Transverse colon (tissue), 4 donors: Measurements from ENCODE around the gene FIZ1. TPM values are rescaled to one million over a fixed set of nuclear protein-coding genes. Genes with fewer than 3 reads are reported as not detected.
"Not testable (repeated sequence)": the region's sequence is repeated elsewhere in the genome, so short reads cannot be mapped to it uniquely, and the experiment has no call there.

Source experiments
- DNase-seq: peaks from one replicate; pipeline ENCODE4 v3.0.0-alpha.2; 2019
- H3K27ac ChIP-seq, 4 donors: fragments of 200-600 bp; sonication (generic); 2 replicates each; pipeline ENCODE4 v1.5.1; 2016 to 2018; ENCODE audit warnings: inconsistent platforms in 4 of 4
- H3K27me3 ChIP-seq: fragments of 200-600 bp; sonication (generic); 2 replicates; pipeline ENCODE4 v1.5.1; 2017; ENCODE audit warnings: inconsistent platforms
- H3K36me3 ChIP-seq, 4 donors: fragments of 200-600 bp; sonication (generic); 2 replicates each; pipeline ENCODE4 v1.5.1; 2017 to 2019; ENCODE audit warnings: inconsistent platforms in 4 of 4
- H3K4me1 ChIP-seq, 4 donors: fragments of 200-600 bp; sonication (generic); 2 replicates each; pipeline ENCODE4 v1.5.1; 2017 to 2020; ENCODE audit warnings: inconsistent platforms in 4 of 4
- H3K4me3 ChIP-seq, 4 donors: fragments of 200-600 bp; sonication (generic); 1 replicate in 1 of 4; 2 replicates in 3 of 4; pipeline versions ENCODE4 v1.5.1 to v1.6.1; 2017 to 2019; ENCODE audit warnings: inconsistent platforms in 4 of 4
- H3K9me3 ChIP-seq, 2 donors: fragments of 200-600 bp; sonication (generic); 2 replicates each; pipeline ENCODE4 v1.5.1; 2017 to 2019; ENCODE audit warnings: inconsistent platforms in 2 of 2
- CTCF ChIP-seq, 5 experiments: fragments of 200-600 bp in 3 of 5; fragments of 450-650 bp in 2 of 5; sonication (generic) in 3 of 5; IDR thresholded peaks; 1 replicate in 2 of 5; 2 replicates in 3 of 5; pipeline ENCODE4 v1.5.1; 2016 to 2017; ENCODE audit warnings: antibody characterized with exemption in 5 of 5, inconsistent platforms in 3 of 5, mild to moderate bottlenecking in 2 of 5, moderate library complexity in 1 of 5
- EP300 ChIP-seq: sonication (generic); formaldehyde crosslinking; IDR thresholded peaks from one replicate; pipeline ENCODE4 v1.6.1; 2017; ENCODE audit warnings: antibody characterized with exemption, low read depth
- POLR2A ChIP-seq: fragments of 450-650 bp; IDR thresholded peaks from one replicate; pipeline ENCODE4 v1.6.1; 2016; ENCODE audit warnings: antibody characterized with exemption, mild to moderate bottlenecking, moderate library complexity
- POLR2AphosphoS5 ChIP-seq, 3 donors: sonication (generic); formaldehyde crosslinking; IDR thresholded peaks; one replicate each; pipeline ENCODE4 v1.6.1; 2016; ENCODE audit warnings: antibody characterized with exemption in 3 of 3
- WGBS, 2 donors: methylation state at CpG; one replicate each; pipeline ENCODE4 v1.1.5; 2018; ENCODE audit warnings: low coverage in 1 of 2; 5-methylcytosine and 5-hydroxymethylcytosine counted together
- in situ Hi-C, 4 donors: fragments of 200-750 bp; cut with MboI; loops; one replicate each; pipeline versions ENCODE4 v1.15.0 to v1.15.1; 2017; ENCODE audit warnings: low sequenced_read_pairs in 3 of 4, low pct_ligation_motif_present in 1 of 4, low pct_unique_long_range_greater_than_20kb in 1 of 4
- intact Hi-C: fragments of 100-400 bp; cut with DNase I; formaldehyde crosslinking; loops from one replicate; pipeline ENCODE4 v1.15.1; 2023; ENCODE audit warnings: low total_unique reads
- total RNA-seq, 4 donors: library from RNA; depleted of rRNA; stranded (reverse); fragments of >200 nt; gene quantifications; one replicate each; pipeline ENCODE4 v1.1.0, GENCODE V29; 2016

Gene FIZ1
- total RNA-seq, 4 donors from 2014 or later, result 8.5 to 137 (median 18.3) TPM

GRCh38 chr19:55576746-55577145, 22.6 kb downstream of the FIZ1 start:
- in situ Hi-C loops, result no loop called here
- intact Hi-C loops, result no loop called here
- no peak for TF ChIP-seq POLR2A
- no peak for TF ChIP-seq EP300
- no peak for TF ChIP-seq CTCF (IDR thresholded peaks at IDR 0.05)
- no peak for TF ChIP-seq POLR2AphosphoS5 (IDR thresholded peaks at IDR 0.05)
- Histone ChIP-seq H3K4me1 (peaks cover 0 to 18% (median 15%) of the 10 kb centered on the region in 4 donors), H3K27ac (no peak overlapping the region), H3K36me3 (peaks cover 0 to 6% (median 0%) of the 10 kb centered on the region in 4 donors), H3K4me3 (no peak overlapping the region), H3K9me3 (no peaks in the 10 kb centered on the region), H3K27me3 (no peaks in the 10 kb centered on the region)
- no peak for DNase-seq
- 88 to 92% methylated on average over 4 to 5 of the region's 5 CpGs for WGBS, 2 donors

DNA sequence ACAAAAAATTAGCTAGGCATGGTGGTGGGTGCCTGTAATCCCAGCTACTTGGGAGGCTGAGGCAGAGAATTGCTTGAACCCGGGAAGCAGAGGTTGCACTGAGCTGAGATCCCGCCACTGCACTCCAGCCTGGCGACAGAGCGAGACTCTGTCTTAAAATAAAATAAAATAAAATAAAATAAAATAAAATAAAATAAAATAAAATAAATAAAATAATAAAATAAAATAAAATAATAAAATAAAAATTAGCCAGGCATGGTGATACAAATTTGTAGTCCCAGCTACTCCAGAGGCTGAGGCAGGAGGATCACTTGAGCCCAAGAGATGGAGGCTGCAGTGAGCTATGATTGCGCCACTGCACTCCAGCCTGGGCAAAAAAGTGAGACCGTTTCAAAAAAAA, 25.4 kb downstream of the FIZ1 start:
- DNase-seq, H3K9me3 ChIP-seq, H3K36me3 ChIP-seq, H3K27ac ChIP-seq, intact Hi-C loops, H3K27me3 ChIP-seq, H3K4me3 ChIP-seq, H3K4me1 ChIP-seq, in situ Hi-C loops: not testable (repeated sequence)
- WGBS, 2 donors, result 66 to 85% methylated on average over 2 to 6 of the region's 6 CpGs

DNA sequence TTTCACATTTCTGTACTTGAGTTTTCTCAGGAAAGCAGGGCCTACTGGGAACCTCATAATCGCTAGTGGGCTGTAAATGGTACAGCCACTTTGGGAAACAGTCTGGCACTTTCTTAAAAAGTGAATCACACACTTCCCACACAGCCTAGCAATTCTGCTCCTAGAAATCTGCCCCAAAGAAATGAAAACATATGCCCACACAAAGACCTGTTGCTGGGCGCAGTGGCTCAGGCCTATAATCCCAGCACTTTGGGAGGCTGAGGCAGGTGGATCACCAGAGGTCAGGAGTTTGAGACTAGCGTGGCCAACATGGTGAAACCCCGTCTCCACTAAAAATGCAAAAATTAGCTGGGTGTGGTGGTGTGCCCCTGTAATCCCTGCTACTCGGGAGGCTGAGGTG, 29.8 kb downstream of the FIZ1 start:
- H3K4me1 ChIP-seq, DNase-seq, in situ Hi-C loops, H3K36me3 ChIP-seq, H3K9me3 ChIP-seq, H3K4me3 ChIP-seq, H3K27ac ChIP-seq, intact Hi-C loops: not testable (repeated sequence)
- peaks cover 12% of the 10 kb centered on the region for H3K27me3 ChIP-seq
- 50 to 88% methylated on average over 1 to 5 of the region's 5 CpGs for WGBS, 2 donors

DNA sequence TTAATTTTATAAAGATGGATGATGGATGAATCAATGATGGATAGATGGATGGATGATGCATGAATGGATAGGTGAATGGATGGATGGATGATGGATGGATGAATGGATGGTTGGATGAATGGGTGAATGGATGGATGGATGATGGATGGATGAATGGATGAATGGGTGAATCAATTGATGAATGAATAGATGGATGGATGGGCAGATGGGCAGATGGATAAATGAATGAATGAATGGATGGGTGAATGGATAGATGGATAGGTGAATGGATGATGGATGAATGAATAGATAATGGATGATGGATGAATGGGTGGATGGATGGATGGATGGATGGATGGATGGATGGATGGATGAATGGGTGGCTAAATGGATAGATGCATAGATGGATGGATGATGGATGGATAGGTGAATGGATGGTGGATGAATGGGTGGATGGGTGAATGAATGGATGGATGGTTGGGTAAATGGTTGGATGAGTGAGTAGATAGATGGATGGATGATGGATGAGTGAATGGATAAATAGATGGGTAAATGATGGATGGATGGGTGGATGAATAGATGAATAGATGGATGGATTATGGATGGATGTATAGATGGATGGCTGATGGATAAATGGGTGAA, 31.5 kb downstream of the FIZ1 start:
- no peak for DNase-seq
- Histone ChIP-seq H3K9me3 (no peaks in the 10 kb centered on the region), H3K4me3 (no peak overlapping the region), H3K36me3 (no peaks in the 10 kb centered on the region), H3K27ac (no peak overlapping the region), H3K27me3 (peaks cover 17% of the 10 kb centered on the region), H3K4me1 (peaks cover 0 to 14% (median 8%) of the 10 kb centered on the region in 4 donors)
- intact Hi-C loops, result no loop called here
- TF ChIP-seq EP300 (no peak), POLR2AphosphoS5 (IDR thresholded peaks at IDR 0.05) (no peak), POLR2A (no peak), CTCF (IDR thresholded peaks at IDR 0.05) (no peak)
- in situ Hi-C loops, result no loop called here

DNA sequence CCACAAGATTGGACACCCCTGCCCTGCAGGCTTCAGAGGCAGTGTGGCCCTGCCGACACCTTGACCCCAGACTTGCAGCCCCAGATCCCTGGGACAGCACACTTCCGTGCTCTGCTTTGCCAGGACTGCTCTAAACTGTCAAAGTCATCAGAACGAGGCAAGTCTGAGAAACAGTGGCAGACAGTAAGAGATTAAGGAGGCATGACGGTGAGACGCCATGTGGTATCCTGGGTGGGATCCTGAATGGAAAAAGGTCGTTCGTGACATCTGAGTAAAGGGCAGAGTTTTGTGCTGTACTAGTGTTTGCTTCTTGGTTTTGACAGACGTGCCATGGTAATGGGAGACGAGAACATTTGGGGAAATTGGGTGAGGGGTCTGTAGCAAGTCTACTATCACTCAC, 32.5 kb downstream of the FIZ1 start:
- no peak for DNase-seq
- peaks cover 0 to 14% (median 8%) of the 10 kb centered on the region in 4 donors for H3K4me1 ChIP-seq
- no peaks in the 10 kb centered on the region for H3K9me3 ChIP-seq
- intact Hi-C loops (no loop called here), in situ Hi-C loops (no loop called here)
- TF ChIP-seq CTCF (IDR thresholded peaks at IDR 0.05), result no peak
- no peak for TF ChIP-seq EP300
- TF ChIP-seq POLR2A, result no peak
- no peak for TF ChIP-seq POLR2AphosphoS5 (IDR thresholded peaks at IDR 0.05)
- no peaks in the 10 kb centered on the region for H3K36me3 ChIP-seq
- WGBS, 2 donors, result 52 to 59% methylated on average over 8 to 9 of the region's 9 CpGs
- H3K27ac ChIP-seq, result no peak overlapping the region
- no peak overlapping the region for H3K4me3 ChIP-seq
- H3K27me3 ChIP-seq, result peaks cover 17% of the 10 kb centered on the region
